Right atrium auricular region (tissue), 2 donors: ENCODE results near the gene HOXB4. TPM values are rescaled to one million over a fixed set of nuclear protein-coding genes. Genes with fewer than 3 reads are reported as not detected.

ENCODE experiments used
- DNase-seq: peaks from one replicate; pipeline ENCODE4 v3.0.0-alpha.2; 2019; ENCODE audit warnings: low spot score
- H3K27ac ChIP-seq, 2 donors: fragments of 200-600 bp; sonication (generic); 1 replicate in 1 of 2; 2 replicates in 1 of 2; pipeline ENCODE4 v1.5.1; 2016 to 2019
- H3K27me3 ChIP-seq, 2 donors: fragments of 200-600 bp; sonication (generic); one replicate each; pipeline versions ENCODE4 v1.5.1 to v1.6.0; 2017 to 2019
- H3K36me3 ChIP-seq: fragments of 200-600 bp; sonication (generic); one replicate; pipeline ENCODE4 v1.5.1; 2016
- H3K4me1 ChIP-seq, 2 donors: fragments of 200-600 bp; sonication (generic); one replicate each; pipeline versions ENCODE4 v1.5.1 to v1.6.0; 2017 to 2019
- H3K4me3 ChIP-seq, 2 donors: fragments of 200-600 bp; sonication (generic); 1 replicate in 1 of 2; 2 replicates in 1 of 2; pipeline ENCODE4 v1.5.1; 2017 to 2019; ENCODE audit warnings: mild to moderate bottlenecking in 1 of 2, moderate library complexity in 1 of 2
- H3K9me3 ChIP-seq, 2 donors: fragments of 200-600 bp; sonication (generic); one replicate each; pipeline ENCODE4 v1.5.1; 2019
- CTCF ChIP-seq, 2 donors: fragments of 200-600 bp; sonication (generic); IDR thresholded peaks; one replicate each; pipeline ENCODE4 v1.5.1; 2019; ENCODE audit warnings: antibody characterized with exemption in 2 of 2
- total RNA-seq, 2 donors: library from RNA; depleted of rRNA; stranded (reverse); fragments of >200 nt; gene quantifications; one replicate each; pipeline ENCODE4 v1.1.0, GENCODE V29; 2016

The HOXB4 gene
- total RNA-seq, 2 donors from 2014 or later, result 0.52 to 1.0 TPM

GRCh38 chr17:48616717-48617470 lies 38.7 kb upstream of the HOXB4 start:
- Histone ChIP-seq H3K27me3 (peaks cover 75 to 81% of the 10 kb centered on the region in 2 donors), H3K4me1 (peaks cover 0 to 41% of the 10 kb centered on the region in 2 donors), H3K4me3 (no peak overlapping the region), H3K9me3 (no peaks in the 10 kb centered on the region), H3K36me3 (no peaks in the 10 kb centered on the region), H3K27ac (no peak overlapping the region)
- TF ChIP-seq CTCF (IDR thresholded peaks at IDR 0.05), result no peak
- no peak for DNase-seq

DNA sequence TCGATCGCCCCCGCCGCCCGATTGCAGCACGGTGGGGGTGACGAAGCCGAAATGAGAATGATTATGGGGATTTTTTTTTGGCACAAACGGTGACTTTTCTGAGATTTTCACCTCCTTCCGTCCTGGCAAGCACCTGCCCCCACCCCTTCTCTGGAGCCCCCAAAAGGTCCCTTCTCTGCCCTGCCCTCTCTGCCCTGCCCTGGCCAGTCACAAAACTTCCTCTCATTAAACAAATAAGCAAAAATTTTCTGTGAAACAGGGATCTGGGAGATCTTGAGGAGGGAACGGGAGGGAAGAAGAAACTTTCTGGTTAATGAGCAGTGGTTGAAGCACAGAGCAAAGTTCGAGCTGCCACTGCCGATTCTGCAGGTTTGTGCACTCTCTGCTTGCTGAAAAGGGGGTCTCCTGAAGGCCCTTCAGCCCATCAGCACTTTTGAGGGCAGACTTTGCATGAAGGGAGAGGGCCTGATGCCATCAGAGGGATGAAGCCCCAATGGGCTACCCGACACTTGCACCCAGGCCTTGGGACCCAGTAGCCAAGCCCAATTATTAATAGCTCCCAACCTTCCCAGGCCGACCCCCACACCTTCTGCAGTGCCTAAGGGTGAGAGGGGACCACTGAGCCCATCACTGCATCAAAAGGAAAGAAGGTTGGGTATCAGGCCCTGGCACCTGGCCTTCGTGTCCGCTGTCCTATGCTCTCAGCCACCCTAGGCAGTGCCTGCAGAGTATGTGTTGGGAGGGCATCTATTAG lies 38.0 kb upstream of the HOXB4 start:
- no peak overlapping the region for H3K4me3 ChIP-seq
- no peak for TF ChIP-seq CTCF (IDR thresholded peaks at IDR 0.05)
- peaks cover 81 to 82% of the 10 kb centered on the region in 2 donors for H3K27me3 ChIP-seq
- no peak overlapping the region for H3K27ac ChIP-seq
- no peaks in the 10 kb centered on the region for H3K36me3 ChIP-seq
- peaks cover 0 to 47% of the 10 kb centered on the region in 2 donors for H3K4me1 ChIP-seq
- H3K9me3 ChIP-seq, result no peaks in the 10 kb centered on the region
- DNase-seq, result no peak

GRCh38 chr17:48615047-48615962 lies 37.2 kb upstream of the HOXB4 start, which contains the start of gene HOXB8:
Gene HOXB8 (minus strand): TSS chr17:48615292. CDS start chr17:48614704, 588 bp downstream.
- peaks cover 82% of the 10 kb centered on the region in 2 donors for H3K27me3 ChIP-seq
- no peak for DNase-seq

GRCh38 chr17:48613862-48614694 lies 35.9 kb upstream of the HOXB4 start:
- no peak for DNase-seq

More at GRCh38 chr17:48615047-48615962, 37.2 kb upstream of the HOXB4 start, which contains the start of gene HOXB8:
- H3K9me3 ChIP-seq, result no peaks in the 10 kb centered on the region
- H3K27ac ChIP-seq, result no peak within 1 kb of the TSS
- peaks cover 0 to 55% of the 10 kb centered on the region in 2 donors for H3K4me1 ChIP-seq
- H3K36me3 ChIP-seq, result no peaks in the 10 kb centered on the region
- H3K4me3 ChIP-seq, result no peak within 1 kb of the TSS
- no peak for TF ChIP-seq CTCF (IDR thresholded peaks at IDR 0.05)

More at GRCh38 chr17:48613862-48614694, 35.9 kb upstream of the HOXB4 start:
- Histone ChIP-seq H3K27me3 (peaks cover 79 to 84% of the 10 kb centered on the region in 2 donors), H3K36me3 (no peaks in the 10 kb centered on the region), H3K4me1 (peaks cover 0 to 61% of the 10 kb centered on the region in 2 donors), H3K9me3 (no peaks in the 10 kb centered on the region), H3K4me3 (peak overlapping the region in 1 of 2 donors; percentile 20), H3K27ac (no peak overlapping the region)
- TF ChIP-seq CTCF (IDR thresholded peaks at IDR 0.05), result no peak
